ENCODE measurements around the gene FBH1.

GRCh38 chr10:5976512-5977470 is 86.7 kb downstream of the FBH1 start:
- TF ChIP-seq EZH2phosphoT487 (IDR thresholded peaks at IDR 0.05; ENCODE audit: borderline replicate concordance, low read length) (no peak), EZH2 (IDR thresholded peaks at IDR 0.05; ENCODE audit: low read length, unreplicated experiment) (no peak)
- TF ChIP-seq, protein P1, sequence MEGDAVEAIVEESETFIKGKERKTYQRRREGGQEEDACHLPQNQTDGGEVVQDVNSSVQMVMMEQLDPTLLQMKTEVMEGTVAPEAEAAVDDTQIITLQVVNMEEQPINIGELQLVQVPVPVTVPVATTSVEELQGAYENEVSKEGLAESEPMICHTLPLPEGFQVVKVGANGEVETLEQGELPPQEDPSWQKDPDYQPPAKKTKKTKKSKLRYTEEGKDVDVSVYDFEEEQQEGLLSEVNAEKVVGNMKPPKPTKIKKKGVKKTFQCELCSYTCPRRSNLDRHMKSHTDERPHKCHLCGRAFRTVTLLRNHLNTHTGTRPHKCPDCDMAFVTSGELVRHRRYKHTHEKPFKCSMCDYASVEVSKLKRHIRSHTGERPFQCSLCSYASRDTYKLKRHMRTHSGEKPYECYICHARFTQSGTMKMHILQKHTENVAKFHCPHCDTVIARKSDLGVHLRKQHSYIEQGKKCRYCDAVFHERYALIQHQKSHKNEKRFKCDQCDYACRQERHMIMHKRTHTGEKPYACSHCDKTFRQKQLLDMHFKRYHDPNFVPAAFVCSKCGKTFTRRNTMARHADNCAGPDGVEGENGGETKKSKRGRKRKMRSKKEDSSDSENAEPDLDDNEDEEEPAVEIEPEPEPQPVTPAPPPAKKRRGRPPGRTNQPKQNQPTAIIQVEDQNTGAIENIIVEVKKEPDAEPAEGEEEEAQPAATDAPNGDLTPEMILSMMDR (conservative IDR thresholded peaks at IDR 0.05; ENCODE audit: low read depth, low read length): no peak
